H1 (cell line): ENCODE data around the gene SAT2. TPM values are rescaled to one million over a fixed set of nuclear protein-coding genes. Genes with fewer than 3 reads are reported as not detected.

ENCODE experiments used
- CTCF ChIA-PET: fragments of 300-600 bp; sonication (Branson Sonifier 250); formaldehyde crosslinking; loops from one replicate; lab custom pipeline; 2021; ENCODE audit not compliant: partially characterized antibody; lab: Charles Lee
- POLR2A ChIA-PET: fragments of 300-600 bp; sonication (Branson Sonifier 250); formaldehyde crosslinking; loops from one replicate; lab custom pipeline; 2021; ENCODE audit warnings: inconsistent platforms; ENCODE audit not compliant: partially characterized antibody; lab: Charles Lee
- DNase-seq, 2 experiments: peaks; one replicate each; pipeline versions ENCODE4 v3.0.0 to v3.0.0-alpha.2; 2010 to 2022; ENCODE audit warnings: low spot score in 2 of 2, low read depth in 1 of 2, mixed read lengths in 1 of 2
- FAIRE-seq: peaks from 2 replicates; lab custom pipeline; 2011; peaks lifted over from hg19 to GRCh38; lab: Jason Lieb, UNC
- H2AFZ ChIP-seq: 2 replicates; pipeline ENCODE4 v1.8.1; 2012; ENCODE audit warnings: low read length, inconsistent platforms
- H2AK5ac ChIP-seq: 2 replicates; pipeline ENCODE4 v1.6.1; 2013; ENCODE audit warnings: low read depth, low read length
- H2BK120ac ChIP-seq: replicated peaks from 2 replicates; pipeline ENCODE3; 2013; ENCODE audit warnings: low read depth, low read length, inconsistent platforms
- H2BK12ac ChIP-seq: 2 replicates; pipeline ENCODE4 v1.6.1; 2013; ENCODE audit warnings: low read depth, low read length
- H2BK15ac ChIP-seq: 2 replicates; pipeline ENCODE4 v1.6.1; 2013; ENCODE audit warnings: low read length
- H2BK20ac ChIP-seq: 2 replicates; pipeline ENCODE4 v1.6.1; 2013; ENCODE audit warnings: low read length
- H2BK5ac ChIP-seq: 2 replicates; pipeline ENCODE4 v1.6.1; 2013; ENCODE audit warnings: low read depth, low read length
- H3K14ac ChIP-seq: 2 replicates; pipeline ENCODE4 v1.6.1; 2013; ENCODE audit warnings: inconsistent platforms; ENCODE audit not compliant: insufficient read length
- H3K18ac ChIP-seq: 2 replicates; pipeline ENCODE4 v1.6.1; 2013; ENCODE audit warnings: low read length; ENCODE audit errors: extremely low read depth
- H3K23ac ChIP-seq: 2 replicates; pipeline ENCODE4 v1.6.1; 2013; ENCODE audit warnings: inconsistent platforms; ENCODE audit not compliant: insufficient read length
- H3K23me2 ChIP-seq: 2 replicates; pipeline ENCODE4 v1.6.1; 2013; ENCODE audit warnings: low read depth, low read length
- H3K27ac ChIP-seq: 2 replicates; pipeline ENCODE4 v1.6.1; 2011; ENCODE audit warnings: low read depth, low read length, inconsistent platforms
- H3K27me3 ChIP-seq, 4 experiments: replicated peaks in 1 of 4; 1 replicate in 1 of 4; 2 replicates in 3 of 4; pipeline versions ENCODE4 v1.6.1 to v1.8.1; 2011 to 2013; ENCODE audit warnings: low read length in 3 of 4, mild to moderate bottlenecking in 3 of 4, inconsistent platforms in 2 of 4, mixed read lengths in 2 of 4, moderate library complexity in 1 of 4; ENCODE audit not compliant: control insufficient read depth in 3 of 4, insufficient read depth in 3 of 4; ENCODE audit errors: extremely low read depth in 1 of 4
- H3K36me3 ChIP-seq, 4 experiments: 2 replicates each; pipeline versions ENCODE4 v1.6.1 to v1.8.1; 2011 to 2013; ENCODE audit warnings: mild to moderate bottlenecking in 4 of 4, low read length in 3 of 4, moderate library complexity in 2 of 4, control low read depth in 1 of 4, inconsistent platforms in 1 of 4; ENCODE audit not compliant: insufficient read depth in 4 of 4, control insufficient read depth in 2 of 4
- H3K4ac ChIP-seq: replicated peaks from 2 replicates; pipeline ENCODE3; 2013; ENCODE audit warnings: low read length, low read depth, mixed read lengths, inconsistent platforms; ENCODE audit not compliant: insufficient read length
- H3K4me1 ChIP-seq, 4 experiments: replicated peaks in 1 of 4; 1 replicate in 1 of 4; 2 replicates in 3 of 4; pipeline versions ENCODE4 v1.6.1 to v1.8.1; 2011 to 2013; ENCODE audit warnings: low read length in 3 of 4, inconsistent platforms in 2 of 4, mixed read lengths in 1 of 4; ENCODE audit not compliant: insufficient read depth in 4 of 4, control insufficient read depth in 3 of 4
- H3K4me2 ChIP-seq, 2 experiments: 2 replicates each; pipeline versions ENCODE4 v1.6.1 to v1.8.1; 2011 to 2013; ENCODE audit warnings: low read depth in 2 of 2, low read length in 2 of 2, control low read depth in 1 of 2, inconsistent platforms in 1 of 2, mild to moderate bottlenecking in 1 of 2; ENCODE audit not compliant: insufficient read depth in 1 of 2
- H3K4me3 ChIP-seq, 4 experiments: fragments of 200-600, 300-600 bp in 1 of 4; sonication (generic), shearing (Covaris generic), sonication (Bioruptor Twin) in 1 of 4; 2 replicates each; pipeline versions ENCODE4 v1.5.1 to v1.8.1; 2011 to 2016; ENCODE audit warnings: low read length in 4 of 4, low read depth in 3 of 4, control low read depth in 2 of 4, inconsistent platforms in 2 of 4, mild to moderate bottlenecking in 2 of 4, mixed read lengths in 1 of 4, moderate library complexity in 1 of 4; ENCODE audit not compliant: insufficient read depth in 2 of 4; ENCODE audit errors: extremely low read depth in 1 of 4
- H3K56ac ChIP-seq: replicated peaks from 2 replicates; pipeline ENCODE3; 2013; ENCODE audit warnings: low read depth, mild to moderate bottlenecking, mixed read lengths, low read length, inconsistent platforms; ENCODE audit not compliant: insufficient read length
- H3K79me1 ChIP-seq: 2 replicates; pipeline ENCODE4 v1.6.1; 2013; ENCODE audit warnings: low read depth, low read length, control low read depth
- H3K79me2 ChIP-seq, 2 experiments: 2 replicates each; pipeline versions ENCODE4 v1.6.1 to v1.8.1; 2012 to 2013; ENCODE audit warnings: low read length in 2 of 2, mild to moderate bottlenecking in 2 of 2, inconsistent platforms in 1 of 2; ENCODE audit not compliant: insufficient read depth in 2 of 2, control insufficient read depth in 1 of 2
- H3K9ac ChIP-seq, 4 experiments: replicated peaks in 1 of 4; 1 replicate in 1 of 4; 2 replicates in 3 of 4; pipeline versions ENCODE4 v1.6.1 to v1.8.1; 2011 to 2013; ENCODE audit warnings: low read depth in 3 of 4, low read length in 3 of 4, control low read depth in 2 of 4, mild to moderate bottlenecking in 2 of 4, moderate library complexity in 2 of 4, inconsistent platforms in 1 of 4; ENCODE audit errors: extremely low read depth in 1 of 4
- H3K9me3 ChIP-seq, 2 experiments: 2 replicates each; pipeline versions ENCODE4 v1.6.1 to v1.8.1; 2012 to 2013; ENCODE audit warnings: mild to moderate bottlenecking in 2 of 2, moderate library complexity in 2 of 2, control low read depth in 1 of 2, inconsistent platforms in 1 of 2, low read depth in 1 of 2, low read length in 1 of 2, mixed read lengths in 1 of 2; ENCODE audit not compliant: insufficient read depth in 2 of 2
- H4K20me1 ChIP-seq, 2 experiments: replicated peaks in 1 of 2; 2 replicates each; pipeline versions ENCODE3 to v1.8.1; 2011 to 2013; ENCODE audit warnings: inconsistent platforms in 2 of 2, low read length in 2 of 2, mild to moderate bottlenecking in 1 of 2; ENCODE audit not compliant: insufficient read depth in 2 of 2, control insufficient read depth in 1 of 2
- H4K5ac ChIP-seq: 2 replicates; pipeline ENCODE4 v1.6.1; 2013; ENCODE audit warnings: low read length, low read depth, mixed read lengths, inconsistent platforms; ENCODE audit not compliant: insufficient read length
- H4K8ac ChIP-seq: 2 replicates; pipeline ENCODE4 v1.8.0; 2013; ENCODE audit warnings: mild to moderate bottlenecking, moderate library complexity, low read length, inconsistent platforms; ENCODE audit not compliant: insufficient read depth; ENCODE audit errors: extremely low read depth
- H4K91ac ChIP-seq: replicated peaks from 2 replicates; pipeline ENCODE3; 2013; ENCODE audit warnings: low read length, mixed read lengths, inconsistent platforms; ENCODE audit not compliant: insufficient read length
- E2F6 ChIP-seq: IDR thresholded peaks from 2 replicates; pipeline ENCODE4 v1.6.1; 2012; ENCODE audit warnings: inconsistent platforms
- EGR1 ChIP-seq: IDR thresholded peaks from 2 replicates; pipeline ENCODE4 v1.6.1; 2011; ENCODE audit warnings: low read depth, low read length, borderline replicate concordance
- GABPA ChIP-seq: IDR thresholded peaks from 2 replicates; pipeline ENCODE4 v1.6.1; 2011; ENCODE audit warnings: mild to moderate bottlenecking, low read length, moderate library complexity, borderline replicate concordance; ENCODE audit not compliant: insufficient read depth
- JUN ChIP-seq: IDR thresholded peaks from 2 replicates; pipeline ENCODE4 v1.6.1; 2011; ENCODE audit warnings: low read depth, mild to moderate bottlenecking, improper control_type of control experiment, low read length
- RAD21 ChIP-seq, 2 experiments: IDR thresholded peaks in 1 of 2; conservative IDR thresholded peaks in 1 of 2; 2 replicates each; pipeline ENCODE4 v1.6.1; 2011; ENCODE audit warnings: low read depth in 2 of 2, low read length in 2 of 2, improper control_type of control experiment in 1 of 2, inconsistent platforms in 1 of 2, mild to moderate bottlenecking in 1 of 2, moderate library complexity in 1 of 2
- RBBP5 ChIP-seq: IDR thresholded peaks from 2 replicates; pipeline ENCODE4 v1.7.1; 2012; ENCODE audit warnings: low read depth, mild to moderate bottlenecking, inconsistent platforms, low read length, moderate library complexity, borderline replicate concordance
- RNF2 ChIP-seq: fragments of 200-900, 300-1000 bp; sonication (generic); IDR thresholded peaks from 2 replicates; pipeline ENCODE4 v1.7.1; 2016; ENCODE audit warnings: borderline replicate concordance, low read depth, mild to moderate bottlenecking, antibody characterized with exemption, low read length; ENCODE audit not compliant: poor library complexity, severe bottlenecking; ENCODE audit errors: missing control alignments
- SAP30 ChIP-seq: fragments of 300-600 bp; sonication (generic); IDR thresholded peaks from 2 replicates; pipeline ENCODE4 v1.7.1; 2012; ENCODE audit warnings: low read length, moderate library complexity, mild to moderate bottlenecking, inconsistent platforms; ENCODE audit not compliant: insufficient read depth, insufficient replicate concordance
- WGBS, 2 experiments: shearing (Covaris generic) in 1 of 2; methylation state at CpG; one replicate each; pipeline versions ENCODE4 v1.1.6 to v1.1.7; 2013 to 2015; ENCODE audit warnings: low lambda C conversion rate in 2 of 2, mixed read lengths in 2 of 2, inconsistent platforms in 1 of 2, low coverage in 1 of 2, missing lambda C conversion rate in 1 of 2; ENCODE audit not compliant: insufficient replicate concordance in 2 of 2, insufficient coverage in 1 of 2, insufficient read length in 1 of 2; ENCODE audit errors: extremely low coverage in 1 of 2, missing lambda C conversion rate in 1 of 2; 5-methylcytosine and 5-hydroxymethylcytosine counted together
- polyA plus RNA-seq, 7 experiments: library from polyadenylated mRNA; depleted of rRNA in 3 of 7; stranded (reverse) in 5 of 7; unstranded in 2 of 7; fragments of >200 nt in 5 of 7; fragments of 200-250 nt in 2 of 7; gene quantifications; 1 replicate in 5 of 7; 2 replicates in 1 of 7; 4 replicates in 1 of 7; pipeline versions ENCODE4 v1.2.1 to v1.2.3, GENCODE V29; 2011 to 2013; ENCODE audit warnings: missing spikeins in 2 of 7, mixed read lengths in 2 of 7
- total RNA-seq: library from RNA; stranded (reverse); fragmentation: NEBNext Ultra II Directional; extraction: Animal tissue kit (Norgen Biotek cat#: 25700); gene quantifications from 2 replicates; pipeline ENCODE4 v1.2.1, GENCODE V29; 2021

The SAT2 gene
- total and polyA plus RNA-seq, 2 of the 8 experiments (the other 6 are each of a cell fraction or from before 2014, with no cell fraction given), result 36.4 to 72.3 TPM

- peak overlapping the region; percentile 52; the same call in 1 of the 2 replicates for H3K27ac ChIP-seq
- FAIRE-seq, result no peak
- CTCF ChIA-PET, result interaction anchor here (0.6 to 13.4 kb wide), 14 partner anchors 10 to 275 kb away, joined by 3 to 92 read pairs (median 4); partner anchors contain the start of genes ATP1B2, SAT2, SHBG and SOX15
Measured at GRCh38 chr17:7613769-7614424, 13.7 kb downstream of the SAT2 start.

More at GRCh38 chr17:7613769-7614424, 13.7 kb downstream of the SAT2 start:
- Histone ChIP-seq H2BK5ac (no peak overlapping the region), H2BK20ac (no peak overlapping the region), H3K4me2 (peak overlapping the region; percentile 88 to 94), H2BK12ac (no peak overlapping the region), H3K79me2 (peaks cover 4 to 41% of the 10 kb centered on the region in 2 experiments; a peak in 3 of 4 replicates), H3K27me3 (no peaks in the 10 kb centered on the region), H4K20me1 (peaks cover 0 to 11% of the 10 kb centered on the region in 2 experiments), H3K4me3 (peak overlapping the region; percentile 87 to 95 (median 92)), H3K56ac (no peak overlapping the region), H4K5ac (no peak overlapping the region), H3K4ac (no peak overlapping the region), H4K91ac (peak overlapping the region; percentile 22), H3K4me1 (peaks cover 0 to 5% (median 1%) of the 10 kb centered on the region in 4 experiments; a peak in 4 of 7 replicates), H3K9me3 (no peaks in the 10 kb centered on the region), H3K23me2 (peaks cover 6% of the 10 kb centered on the region), H3K36me3 (peaks cover 0 to 12% (median 0%) of the 10 kb centered on the region in 4 experiments; a peak in 2 of 8 replicates), H2BK15ac (no peak overlapping the region), H3K23ac (no peak overlapping the region), H3K18ac (no peak overlapping the region), H3K79me1 (peaks cover 20% of the 10 kb centered on the region), H2BK120ac (no peak overlapping the region), H3K14ac (no peak overlapping the region), H3K9ac (peak overlapping the region; percentile 56 to 74 (median 60)), H2AK5ac (no peak overlapping the region), H2AFZ (no peak overlapping the region), H4K8ac (no peak overlapping the region)
- no peak for DNase-seq
- WGBS, 2 experiments, result 16% methylated on average over 20 of the region's 20 CpGs; no CpG with 5 or more reads in 1 of the 2 experiments
- POLR2A ChIA-PET, result interaction anchor here (1.0 to 79.4 kb wide), 10 partner anchors 13 to 129 kb away, joined by 3 to 2272 read pairs (median 9); partner anchors contain the start of genes ATP1B2, CD68, MPDU1 and SAT2
- TF ChIP-seq RNF2, result no peak
- TF ChIP-seq GABPA, result no peak
- TF ChIP-seq RAD21 (IDR thresholded peaks at IDR 0.05 in 1 of 2, conservative IDR thresholded peaks at IDR 0.05 in 1 of 2; ENCODE audit: low read depth in 2 of 2, low read length in 2 of 2), result peak in 1 of 2 experiments; percentile 10; a peak in 1 of 4 replicates
- TF ChIP-seq RBBP5, result no peak
- TF ChIP-seq JUN, result no peak
- no peak for TF ChIP-seq EGR1
- TF ChIP-seq E2F6, result no peak
- peak; percentile 27 for TF ChIP-seq SAP30
